ENCODE results near the gene LLGL1. TPM values are rescaled to one million over a fixed set of nuclear protein-coding genes. Genes with fewer than 3 reads are reported as not detected.

The LLGL1 gene
- total RNA-seq, 1 experiment from 2014 or later, result 47.4 TPM

DNA sequence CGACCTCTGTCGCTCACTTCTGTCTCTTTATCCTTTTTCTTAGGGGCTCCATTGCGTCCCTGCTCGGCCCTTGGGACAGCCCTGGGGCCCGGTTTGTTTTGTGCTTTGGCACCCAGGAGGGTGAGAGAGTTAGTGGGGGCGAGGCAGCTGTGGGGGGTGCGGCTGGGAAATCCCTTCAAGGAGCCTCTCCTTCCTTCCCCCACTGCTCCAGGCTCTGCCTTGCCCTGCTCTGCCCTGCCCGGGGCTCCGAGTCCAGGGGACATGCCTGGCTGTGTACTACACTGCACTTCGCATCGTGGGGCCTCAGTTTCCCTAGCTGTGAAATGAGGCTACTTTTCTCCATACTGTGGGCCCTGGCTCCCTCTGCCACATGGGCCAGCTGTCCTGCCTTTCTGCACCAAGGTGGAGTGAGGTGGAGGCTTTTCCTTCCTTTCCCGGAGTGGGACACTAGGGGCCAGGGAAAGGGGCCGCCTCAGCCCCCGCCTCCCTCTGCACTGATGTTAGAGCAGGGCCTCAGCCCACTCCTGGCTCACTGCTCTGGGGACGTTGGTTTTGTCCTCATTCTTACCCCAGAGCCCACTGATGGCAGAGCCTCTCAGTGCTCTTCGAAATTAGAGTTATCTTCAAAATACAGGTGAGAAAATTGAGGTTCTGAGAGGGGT lies 980 bp downstream of the LLGL1 start:
- Histone ChIP-seq H3K4me1 (ENCODE audit: insufficient read depth, low read length) (peaks cover 13% of the 10 kb centered on the region), H3K9ac (ENCODE audit: low read length) (peak overlapping the region; percentile 68), H4K20me1 (ENCODE audit: low read length) (no peaks in the 10 kb centered on the region), H3K79me2 (ENCODE audit: low read length) (peaks cover 37% of the 10 kb centered on the region), H2AFZ (ENCODE audit: low read length) (peak overlapping the region; percentile 87), H3K27ac (ENCODE audit: low read length) (no peak overlapping the region), H3K27me3 (ENCODE audit: low read length) (no peaks in the 10 kb centered on the region), H3K36me3 (ENCODE audit: low read depth, low read length) (no peaks in the 10 kb centered on the region), H3K4me3 (ENCODE audit: low read length) (peak overlapping the region; percentile 88), H3K9me3 (ENCODE audit: low read length) (no peaks in the 10 kb centered on the region), H3K9me2 (replicated peaks; ENCODE audit: low read length) (no peaks in the 10 kb centered on the region), H3F3A (ENCODE audit: low read length, unreplicated experiment) (no peaks in the 10 kb centered on the region), H3K4me2 (ENCODE audit: low read length) (peak overlapping the region; percentile 99)
- no peak; the same call in 1 of the 2 replicates for ATAC-seq
- intact Hi-C loops (cut with micrococcal nuclease), result no loop called here
- DNase-seq, result no peak
- POLR2A ChIA-PET (ENCODE audit: unreplicated experiment), result no interaction called here
- TF ChIP-seq EZH2phosphoT487 (IDR thresholded peaks at IDR 0.05; ENCODE audit: borderline replicate concordance, low read length), result no peak
- no peak for TF ChIP-seq EZH2 (IDR thresholded peaks at IDR 0.05; ENCODE audit: low read length, unreplicated experiment)
- TF ChIP-seq, protein P1, sequence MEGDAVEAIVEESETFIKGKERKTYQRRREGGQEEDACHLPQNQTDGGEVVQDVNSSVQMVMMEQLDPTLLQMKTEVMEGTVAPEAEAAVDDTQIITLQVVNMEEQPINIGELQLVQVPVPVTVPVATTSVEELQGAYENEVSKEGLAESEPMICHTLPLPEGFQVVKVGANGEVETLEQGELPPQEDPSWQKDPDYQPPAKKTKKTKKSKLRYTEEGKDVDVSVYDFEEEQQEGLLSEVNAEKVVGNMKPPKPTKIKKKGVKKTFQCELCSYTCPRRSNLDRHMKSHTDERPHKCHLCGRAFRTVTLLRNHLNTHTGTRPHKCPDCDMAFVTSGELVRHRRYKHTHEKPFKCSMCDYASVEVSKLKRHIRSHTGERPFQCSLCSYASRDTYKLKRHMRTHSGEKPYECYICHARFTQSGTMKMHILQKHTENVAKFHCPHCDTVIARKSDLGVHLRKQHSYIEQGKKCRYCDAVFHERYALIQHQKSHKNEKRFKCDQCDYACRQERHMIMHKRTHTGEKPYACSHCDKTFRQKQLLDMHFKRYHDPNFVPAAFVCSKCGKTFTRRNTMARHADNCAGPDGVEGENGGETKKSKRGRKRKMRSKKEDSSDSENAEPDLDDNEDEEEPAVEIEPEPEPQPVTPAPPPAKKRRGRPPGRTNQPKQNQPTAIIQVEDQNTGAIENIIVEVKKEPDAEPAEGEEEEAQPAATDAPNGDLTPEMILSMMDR (conservative IDR thresholded peaks at IDR 0.05; ENCODE audit: low read depth, low read length), result no peak
- CTCF ChIA-PET, result no interaction called here
- BruUV-seq (replicated peaks), result TSS peak; percentile 47

DNA sequence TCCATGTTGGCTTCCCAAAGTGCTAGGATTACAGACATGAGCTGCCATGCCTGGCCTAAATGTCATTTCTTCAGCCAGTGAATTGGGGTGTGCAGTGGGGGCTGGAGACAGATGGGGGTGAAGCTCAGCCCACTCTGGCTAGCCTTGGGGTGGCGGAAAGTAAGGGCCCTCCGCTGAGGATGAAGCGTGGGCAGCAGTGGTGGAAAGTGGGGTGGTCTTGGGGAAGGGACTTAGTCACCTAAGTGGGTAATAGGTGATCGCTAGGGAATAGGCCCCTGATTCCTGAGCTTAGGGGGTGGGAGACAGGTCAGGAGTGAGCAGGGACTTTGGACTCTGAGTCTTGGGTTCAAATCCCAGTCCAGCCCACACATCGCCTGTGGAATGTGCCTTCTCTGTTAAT lies 2.2 kb downstream of the LLGL1 start:
- POLR2A ChIA-PET (ENCODE audit: unreplicated experiment), result no interaction called here
- ATAC-seq, result no peak
- H3K27ac ChIP-seq (ENCODE audit: low read length), result no peak overlapping the region
- no peak for DNase-seq
- no peaks in the 10 kb centered on the region for H3K27me3 ChIP-seq (ENCODE audit: low read length)
- BruUV-seq (replicated peaks), result no TSS peak
- no peak overlapping the region for H3K4me3 ChIP-seq (ENCODE audit: low read length)
- H3K36me3 ChIP-seq (ENCODE audit: low read depth, low read length), result no peaks in the 10 kb centered on the region
- peaks cover 12% of the 10 kb centered on the region; the same call in 1 of the 2 replicates for H3K4me1 ChIP-seq (ENCODE audit: insufficient read depth, low read length)
- H3K9me2 ChIP-seq (replicated peaks; ENCODE audit: low read length), result no peaks in the 10 kb centered on the region
- H3K9ac ChIP-seq (ENCODE audit: low read length), result no peak overlapping the region
- no peak overlapping the region for H2AFZ ChIP-seq (ENCODE audit: low read length)
- H3K79me2 ChIP-seq (ENCODE audit: low read length), result peaks cover 37% of the 10 kb centered on the region
- 0 out of 2 replicates have a peak, but pooled peaks cover 4% of the 10 kb centered on the region for H4K20me1 ChIP-seq (ENCODE audit: low read length)
- intact Hi-C loops (cut with micrococcal nuclease), result no loop called here
- no peaks in the 10 kb centered on the region for H3K9me3 ChIP-seq (ENCODE audit: low read length)
- no peak overlapping the region for H3K4me2 ChIP-seq (ENCODE audit: low read length)
- H3F3A ChIP-seq (ENCODE audit: low read length, unreplicated experiment), result no peaks in the 10 kb centered on the region
- CTCF ChIA-PET, result no interaction called here
- TF ChIP-seq EZH2phosphoT487 (IDR thresholded peaks at IDR 0.05; ENCODE audit: borderline replicate concordance, low read length), result no peak
- TF ChIP-seq EZH2 (IDR thresholded peaks at IDR 0.05; ENCODE audit: low read length, unreplicated experiment), result no peak

DNA sequence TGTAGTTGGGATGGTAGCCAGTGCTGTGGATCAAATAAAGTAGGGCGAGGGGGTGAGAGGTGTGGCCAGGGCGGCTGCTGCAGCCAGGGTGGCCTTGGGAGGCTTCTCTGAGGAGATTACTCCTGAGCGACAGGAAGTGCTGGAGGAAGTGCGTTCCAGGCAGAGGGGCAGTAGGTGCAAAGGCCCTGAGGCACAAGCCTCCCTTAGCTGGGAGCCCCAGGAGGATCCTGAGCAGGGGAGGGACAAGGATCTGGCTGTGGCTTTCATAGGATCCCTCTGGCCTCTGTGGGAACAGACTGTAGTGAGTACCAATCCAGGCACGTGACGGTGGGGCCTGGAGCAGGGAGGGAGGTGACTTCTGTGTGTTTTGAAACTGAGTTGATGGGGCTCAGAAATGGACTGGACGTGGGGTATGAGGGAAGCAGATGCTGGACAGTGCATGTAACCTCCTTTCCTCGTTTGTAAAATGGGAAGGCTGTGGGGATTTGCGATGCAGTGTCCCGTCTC lies 2.8 kb downstream of the LLGL1 start:
- Histone ChIP-seq H3K4me3 (ENCODE audit: low read length) (no peak overlapping the region), H3K36me3 (ENCODE audit: low read depth, low read length) (no peaks in the 10 kb centered on the region), H3K9ac (ENCODE audit: low read length) (no peak overlapping the region), H3K9me3 (ENCODE audit: low read length) (no peaks in the 10 kb centered on the region), H4K20me1 (ENCODE audit: low read length) (0 out of 2 replicates have a peak, but pooled peaks cover 4% of the 10 kb centered on the region), H3K27ac (ENCODE audit: low read length) (no peak overlapping the region), H3K4me1 (ENCODE audit: insufficient read depth, low read length) (peaks cover 12% of the 10 kb centered on the region; the same call in 1 of the 2 replicates), H3K4me2 (ENCODE audit: low read length) (no peak overlapping the region), H3K27me3 (ENCODE audit: low read length) (no peaks in the 10 kb centered on the region), H3F3A (ENCODE audit: low read length, unreplicated experiment) (no peaks in the 10 kb centered on the region), H3K9me2 (replicated peaks; ENCODE audit: low read length) (no peaks in the 10 kb centered on the region), H3K79me2 (ENCODE audit: low read length) (peaks cover 37% of the 10 kb centered on the region), H2AFZ (ENCODE audit: low read length) (no peak overlapping the region)
- POLR2A ChIA-PET (ENCODE audit: unreplicated experiment), result no interaction called here
- DNase-seq, result no peak
- BruUV-seq (replicated peaks), result no TSS peak
- CTCF ChIA-PET, result no interaction called here
- TF ChIP-seq, protein P1 (conservative IDR thresholded peaks at IDR 0.05; ENCODE audit: low read depth, low read length), result no peak
- TF ChIP-seq EZH2 (IDR thresholded peaks at IDR 0.05; ENCODE audit: low read length, unreplicated experiment) (no peak), EZH2phosphoT487 (IDR thresholded peaks at IDR 0.05; ENCODE audit: borderline replicate concordance, low read length) (no peak)
- intact Hi-C loops (cut with micrococcal nuclease), result no loop called here
- no peak for ATAC-seq
